HG02981 (cell line): Measurements from ENCODE around the gene MICAL3.

ENCODE experiments used
- ATAC-seq: cut with Tn5 transposase; IDR thresholded peaks from one replicate; pipeline ENCODE4 v1.9.1; 2021; ENCODE audit warnings: mild to moderate bottlenecking, moderate library complexity; ENCODE audit not compliant: unreplicated experiment

The MICAL3 gene

GRCh38 chr22:17875631-17876030 is 148.7 kb downstream of the MICAL3 start:
- ATAC-seq: no peak

GRCh38 chr22:17875156-17875555 is 149.2 kb downstream of the MICAL3 start:
- ATAC-seq: no peak

DNA sequence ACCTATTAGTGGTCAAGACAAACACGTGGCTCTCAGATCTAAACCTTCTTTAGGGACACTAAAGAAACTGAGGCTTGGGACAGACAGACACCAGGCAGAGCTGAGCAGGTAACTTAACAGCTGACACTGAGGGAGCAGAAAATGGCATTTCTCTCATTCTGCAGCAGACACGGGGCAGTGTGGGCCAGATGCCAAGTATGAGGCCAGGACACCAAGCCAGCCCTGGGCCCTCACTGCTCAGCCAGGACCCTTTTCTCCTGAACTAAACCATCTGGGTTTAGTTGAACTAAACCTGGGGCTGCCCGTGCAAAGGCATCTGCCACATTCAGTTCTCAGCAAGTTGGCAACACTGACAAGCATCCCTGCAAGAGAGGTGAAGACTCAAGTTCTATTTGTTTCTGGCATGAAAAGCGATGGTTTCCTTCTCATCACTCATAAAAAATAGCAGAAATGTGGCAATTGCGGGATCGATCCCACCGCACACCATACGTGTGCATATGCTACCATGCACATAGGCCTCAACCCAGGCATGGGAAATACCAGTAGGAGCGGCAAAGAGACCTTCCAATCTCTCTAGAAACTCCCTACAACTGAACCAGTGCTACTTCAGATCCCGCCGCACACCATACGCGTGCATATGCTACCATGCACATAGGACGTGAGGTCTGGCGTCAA is 150.0 kb downstream of the MICAL3 start:
- no peak for ATAC-seq

GRCh38 chr22:17873804-17874203 is 150.6 kb downstream of the MICAL3 start:
- no peak for ATAC-seq

- ATAC-seq: no peak
These were observed 151.2 kb downstream of the MICAL3 start for GRCh38 chr22:17873116-17873515.

DNA sequence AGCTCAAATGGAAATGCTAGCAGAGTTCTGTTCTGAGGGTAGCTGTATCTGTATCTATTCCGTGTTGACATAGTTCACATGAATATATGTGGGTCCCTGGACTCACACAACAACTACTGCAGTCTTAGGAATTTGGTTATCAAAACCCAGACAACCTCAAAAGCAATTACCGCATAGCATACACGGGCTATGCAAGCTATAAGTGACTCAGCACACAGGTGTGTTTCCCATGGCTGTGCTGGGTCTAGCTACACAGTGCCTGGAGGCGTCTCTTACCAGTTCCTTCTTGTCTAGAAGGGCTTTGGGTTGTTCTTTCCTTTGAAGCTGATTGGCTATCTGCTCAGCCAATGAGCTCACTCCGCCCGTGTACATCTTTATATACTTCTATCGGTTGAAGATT is 151.9 kb downstream of the MICAL3 start:
- no peak for ATAC-seq

DNA sequence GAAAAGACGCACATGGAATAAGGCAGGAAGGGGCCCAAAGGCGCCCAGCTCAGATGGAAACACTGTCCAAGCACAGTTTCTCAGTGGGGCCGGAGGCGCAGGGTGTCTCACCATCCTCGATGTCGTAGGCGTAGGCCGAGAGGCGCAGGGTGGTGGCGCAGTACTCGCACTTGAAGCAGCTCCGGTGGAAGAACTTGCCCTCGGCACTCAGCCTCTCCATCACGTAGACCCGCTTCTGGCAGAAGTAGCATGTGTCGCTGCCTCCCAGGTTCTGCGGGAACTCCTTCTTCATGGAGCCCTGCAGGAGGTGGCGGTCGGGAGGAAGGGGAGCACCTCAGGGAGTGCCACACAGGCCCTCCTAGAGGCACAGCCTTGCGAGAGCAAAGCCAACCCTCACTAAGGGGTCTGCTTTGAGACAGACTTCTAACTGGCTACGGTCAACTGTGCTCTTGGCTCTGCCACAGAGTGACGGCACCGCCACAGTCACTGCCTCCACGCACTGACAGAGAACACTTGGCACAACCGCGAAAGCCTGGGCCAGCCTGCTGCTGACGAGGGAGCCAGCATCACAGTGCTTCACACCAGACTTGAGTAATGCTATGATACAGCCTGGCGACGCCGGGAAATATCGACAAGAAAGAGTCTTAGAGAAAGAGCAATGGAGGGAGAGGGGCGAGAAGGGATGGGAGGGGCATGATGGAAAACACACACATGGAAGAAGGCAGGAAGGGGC is 152.5 kb downstream of the MICAL3 start:
- ATAC-seq: no peak

DNA sequence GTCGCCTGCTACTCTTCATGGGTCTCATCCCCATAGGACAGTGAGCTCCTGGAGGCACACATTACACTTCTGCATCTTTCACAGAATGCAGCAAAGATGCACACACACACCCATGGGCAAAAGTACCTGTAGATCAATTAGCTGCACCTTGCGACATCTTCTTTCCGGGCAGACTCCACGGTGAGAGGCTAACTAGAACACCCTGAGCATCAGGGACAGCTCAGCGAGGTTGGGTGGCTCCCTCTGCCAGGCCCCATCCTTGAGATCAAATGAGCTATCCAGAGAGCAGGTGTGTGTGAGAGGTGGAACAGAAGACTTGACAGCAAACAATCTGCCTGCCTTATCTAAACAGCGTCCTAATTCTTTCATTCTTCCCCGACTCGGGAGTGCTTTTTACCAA is 154.0 kb downstream of the MICAL3 start:
- no peak for ATAC-seq

- ATAC-seq: no peak
These were observed 154.9 kb downstream of the MICAL3 start for GRCh38 chr22:17869285-17870096.

GRCh38 chr22:17868771-17869170 is 155.6 kb downstream of the MICAL3 start:
- no peak for ATAC-seq

DNA sequence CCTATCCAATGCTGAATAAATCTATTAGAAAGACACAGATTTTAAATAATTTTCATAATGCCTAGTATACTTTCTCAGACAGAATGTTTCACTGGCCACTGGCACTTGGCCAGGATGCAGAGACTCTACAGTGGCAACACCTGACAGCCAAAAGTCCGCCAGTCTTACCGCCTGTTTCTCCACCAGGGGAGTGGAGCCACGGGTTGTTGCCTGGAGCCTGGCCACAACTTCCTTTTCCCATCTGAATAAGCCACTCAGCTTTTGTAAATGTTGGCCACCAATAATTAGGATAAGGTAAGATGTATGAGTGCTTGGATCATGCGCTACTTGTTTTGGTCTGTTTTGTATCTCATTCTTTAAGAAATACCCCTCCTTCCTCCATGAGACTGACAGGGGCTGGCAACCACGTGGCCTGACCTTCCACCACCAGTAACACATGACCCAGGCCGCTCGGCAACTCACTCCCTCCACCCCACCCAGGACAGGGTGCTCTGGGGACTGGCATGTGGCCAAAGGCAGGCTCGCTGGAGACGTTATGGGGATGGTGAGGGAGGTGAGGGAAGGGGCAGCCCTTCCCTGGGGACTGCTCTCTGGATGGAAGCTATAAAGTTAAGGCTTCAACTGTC is 157.1 kb downstream of the MICAL3 start:
- no peak for ATAC-seq

DNA sequence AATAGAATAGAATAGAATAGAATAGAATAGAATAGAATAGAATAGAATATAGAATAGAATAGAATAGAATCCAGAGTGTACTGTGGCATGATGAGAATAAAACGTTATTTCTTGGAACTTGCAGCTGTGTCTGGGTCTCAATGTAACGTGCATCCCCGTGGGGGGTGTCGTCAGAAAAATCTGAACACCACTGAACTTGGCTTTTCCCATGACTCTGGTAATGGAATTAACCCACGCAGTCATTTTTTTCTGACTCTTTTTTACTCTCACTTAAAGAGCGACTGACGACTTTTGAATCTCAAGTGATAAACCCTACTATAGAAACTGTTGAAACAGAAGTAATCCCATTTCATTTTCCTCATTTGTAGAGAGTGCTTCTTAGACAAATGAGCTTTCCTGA is 157.7 kb downstream of the MICAL3 start:
- no peak for ATAC-seq

DNA sequence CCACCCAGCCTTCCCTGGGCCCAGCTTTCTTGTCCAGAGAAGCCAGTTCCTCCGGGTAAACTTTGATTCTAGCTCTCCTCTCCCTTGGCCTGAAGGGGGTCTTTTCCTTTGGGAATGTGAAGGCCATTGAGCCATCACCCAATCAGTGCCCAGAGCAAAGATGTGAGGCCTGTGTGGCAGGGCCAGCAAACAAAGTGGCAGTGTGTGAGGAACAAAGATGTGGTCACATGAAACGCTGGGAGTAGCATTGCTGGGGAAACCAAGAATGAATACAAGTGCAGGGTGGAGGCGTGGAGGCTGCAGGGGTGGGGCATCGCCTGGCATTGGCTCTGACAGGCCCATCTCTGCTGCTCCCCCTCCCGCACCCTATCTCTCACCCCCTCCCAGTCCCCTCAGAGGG is 158.2 kb downstream of the MICAL3 start:
- no peak for ATAC-seq

DNA sequence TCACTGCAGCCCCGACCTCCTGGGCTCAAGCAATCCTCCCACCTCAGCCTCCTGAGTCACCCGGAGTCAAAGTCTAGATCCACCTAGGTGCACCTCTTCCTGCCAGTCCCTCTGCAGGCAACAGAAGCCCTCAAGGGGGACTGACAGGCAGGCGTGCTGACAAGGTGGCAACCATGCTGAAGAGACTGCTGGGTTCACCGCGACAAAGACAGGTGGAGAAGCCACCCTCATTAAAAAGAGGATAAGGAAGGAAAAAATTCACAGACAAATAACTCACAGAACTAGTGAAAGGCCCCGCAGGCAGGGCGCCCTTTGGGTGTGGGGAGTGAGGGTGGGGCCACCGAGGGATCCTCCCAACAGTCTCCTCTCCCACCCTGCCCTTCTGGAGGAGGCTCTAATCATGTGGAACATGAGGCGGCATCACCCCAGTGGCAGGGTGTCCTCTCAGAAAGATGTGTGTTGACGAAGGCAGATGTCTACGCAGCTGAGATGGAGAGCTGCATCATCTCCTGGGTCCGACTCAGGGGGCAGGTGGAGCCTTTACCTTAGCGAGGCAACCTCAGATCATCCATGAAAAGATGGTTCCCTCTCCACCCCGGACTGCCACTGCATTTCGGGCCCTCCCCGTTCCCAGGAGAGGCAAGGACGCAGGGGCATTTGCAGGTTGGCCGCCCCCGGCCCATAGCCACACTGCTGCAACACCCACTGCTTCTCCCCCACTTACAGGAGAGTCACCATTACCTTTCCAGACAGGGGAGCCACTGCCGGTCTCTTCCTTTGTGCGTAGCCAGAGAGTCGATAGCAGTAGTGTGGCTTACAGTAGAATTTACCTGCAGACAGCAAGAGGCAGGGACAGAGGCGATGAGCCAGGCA is 158.9 kb downstream of the MICAL3 start:
- ATAC-seq: no peak

DNA sequence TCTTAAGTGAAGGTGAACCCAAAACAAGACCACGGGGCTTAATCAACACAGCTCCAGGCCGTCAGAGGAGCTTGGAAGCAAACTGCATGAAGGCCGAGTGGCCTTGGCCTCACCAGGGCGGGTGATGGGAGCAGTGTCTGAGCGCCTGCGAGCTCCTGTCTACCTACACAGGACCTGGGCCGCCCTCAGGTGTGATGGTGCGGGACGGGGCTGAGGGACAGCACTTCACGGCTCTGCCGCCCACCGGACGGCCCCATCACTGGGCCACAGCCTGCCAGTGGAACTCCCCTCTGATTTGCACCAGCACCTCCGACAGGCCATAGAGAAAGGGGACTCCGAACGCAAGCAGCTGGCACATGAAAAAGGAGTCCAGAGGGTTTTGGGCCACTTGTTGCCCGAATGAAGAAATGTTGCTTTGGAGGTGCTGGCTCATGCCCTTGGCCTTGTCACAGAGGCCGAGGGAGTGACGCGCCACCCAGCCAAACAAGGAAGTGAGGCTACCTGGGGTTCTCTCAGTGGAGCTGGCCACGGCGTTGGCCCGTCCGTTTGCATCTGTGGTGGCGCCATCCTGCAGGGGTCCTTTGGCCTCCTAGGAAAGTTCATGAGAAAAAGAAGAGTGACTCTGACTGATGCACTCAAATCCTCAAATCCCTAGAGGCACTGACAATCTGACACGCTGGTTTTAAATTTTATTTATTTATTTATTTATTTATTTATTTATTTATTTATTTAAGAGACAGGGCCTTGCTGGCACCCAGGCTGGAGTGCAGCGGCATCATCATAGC is 159.8 kb downstream of the MICAL3 start:
- ATAC-seq: no peak

GRCh38 chr22:17862646-17863181 is 161.6 kb downstream of the MICAL3 start:
- ATAC-seq: no peak

GRCh38 chr22:17861909-17862308 is 162.5 kb downstream of the MICAL3 start:
- ATAC-seq: no peak

GRCh38 chr22:17860220-17860965 is 164.0 kb downstream of the MICAL3 start:
- no peak for ATAC-seq

GRCh38 chr22:17858033-17858432 is 166.3 kb downstream of the MICAL3 start:
- ATAC-seq: no peak
